KBM-7 (cell line): ENCODE data around the gene ARMC9.
A peak's percentile ranks its signal among the peaks of the same experiment; 100 is the strongest.

Experiments
- DNase-seq: peaks from one replicate; pipeline ENCODE4 v3.0.0-alpha.2; 2015
- in situ Hi-C: fragments of 300-500 bp; cut with MboI; formaldehyde crosslinking; loops from 2 replicates; pipeline ENCODE4 v1.14.3; 2020; ENCODE audit warnings: low sequenced_read_pairs, low pct_unique_long_range_greater_than_20kb, mixed read lengths

The ARMC9 gene

DNA sequence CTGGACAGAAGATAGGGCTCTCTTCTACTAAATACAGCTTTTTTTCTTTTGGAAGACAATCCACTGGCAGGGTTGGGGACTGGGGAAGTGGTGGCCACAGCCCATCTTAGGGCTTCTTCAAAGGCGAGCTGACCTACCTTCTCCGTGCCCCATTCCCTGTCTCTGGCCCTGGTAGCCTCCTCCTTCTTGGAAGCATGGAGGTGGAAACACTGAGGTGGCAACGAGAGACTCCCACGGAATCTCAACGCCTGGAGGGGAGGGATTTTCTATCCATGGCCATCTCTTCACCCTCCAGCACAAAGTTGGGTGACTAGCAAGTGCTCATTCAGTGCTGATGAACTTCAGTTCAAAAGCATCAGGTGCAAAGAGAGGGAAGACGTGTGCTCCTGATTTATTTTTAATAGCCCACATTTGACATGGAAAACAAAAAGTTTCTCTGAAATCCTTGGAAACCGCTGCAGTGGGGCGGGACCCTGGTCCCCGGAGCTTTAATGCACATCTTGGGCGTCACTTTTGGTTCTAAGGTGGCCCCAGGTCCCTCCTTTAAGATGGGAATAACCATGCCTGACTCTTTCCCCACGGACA, 633 bp upstream of the ARMC9 start:
- in situ Hi-C loops: no loop called here
- no peak for DNase-seq

DNA sequence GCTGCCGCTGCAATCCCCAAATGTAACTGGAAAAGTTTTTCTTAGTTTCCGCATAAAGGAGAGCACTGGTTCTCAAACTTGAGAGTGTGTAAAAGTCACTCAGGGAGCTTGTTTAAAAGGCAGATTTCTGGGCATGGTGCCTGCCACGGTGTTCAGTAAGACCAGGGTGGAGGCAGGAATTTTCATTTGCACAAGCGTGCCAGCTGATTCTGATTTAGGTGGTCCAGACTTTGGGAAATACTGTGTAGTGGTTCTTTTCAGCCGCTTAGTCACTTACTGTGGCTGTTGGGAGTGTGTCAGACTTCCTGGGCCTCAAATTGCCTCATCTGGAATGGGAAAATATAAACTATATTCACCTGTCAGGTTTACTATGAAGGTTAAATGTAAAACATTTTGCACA, 788 bp downstream of the ARMC9 start:
- in situ Hi-C loops: no loop called here
- no peak for DNase-seq

DNA sequence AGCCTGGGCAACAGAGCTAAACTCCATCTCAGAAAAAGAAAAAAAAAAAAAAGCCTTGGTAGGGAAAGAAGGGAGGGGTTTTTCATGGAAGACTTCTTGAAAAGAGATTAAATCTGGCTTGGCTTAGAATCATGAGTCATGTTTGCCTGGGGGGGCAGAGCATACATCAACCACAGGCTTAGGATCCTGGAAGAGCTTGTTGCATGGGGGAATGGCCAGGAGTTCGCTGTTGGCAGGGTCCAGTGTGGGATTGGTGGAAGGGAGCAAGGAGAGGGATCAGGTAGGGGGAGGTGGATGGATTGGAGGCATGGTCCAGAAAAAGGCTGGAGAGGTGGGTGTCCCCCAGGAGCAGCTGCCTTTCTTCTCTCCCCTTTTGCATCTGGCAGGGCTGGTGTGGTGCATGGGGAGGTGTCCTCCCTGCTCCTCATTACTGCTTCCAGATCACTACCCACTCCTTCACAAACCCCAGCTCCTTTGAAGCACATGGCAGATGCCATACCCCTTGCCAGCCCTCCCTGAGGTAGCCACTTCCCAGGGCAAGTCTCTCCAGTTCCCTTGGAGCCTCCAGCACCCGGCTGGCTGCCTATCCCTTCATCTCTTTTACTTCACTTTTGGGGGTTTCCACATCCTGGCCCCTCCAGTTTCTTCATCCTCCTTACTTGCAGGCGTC, 2.5 kb downstream of the ARMC9 start:
- DNase-seq: no peak
- in situ Hi-C loops: no loop called here

GRCh38 chr2:231201475-231201814, 3.0 kb downstream of the ARMC9 start:
- in situ Hi-C loops: no loop called here
- DNase-seq: no peak

GRCh38 chr2:231203087-231203486, 4.7 kb downstream of the ARMC9 start:
- no peak for DNase-seq
- in situ Hi-C loops: no loop called here

GRCh38 chr2:231204146-231204545, 5.7 kb downstream of the ARMC9 start:
- DNase-seq: no peak
- in situ Hi-C loops: no loop called here

- no peak for DNase-seq
- in situ Hi-C loops: no loop called here
Observed at GRCh38 chr2:231204581-231204980, 6.2 kb downstream of the ARMC9 start.

- DNase-seq: no peak
- in situ Hi-C loops: no loop called here
Observed at GRCh38 chr2:231207734-231208133, 9.3 kb downstream of the ARMC9 start.

- in situ Hi-C loops: no loop called here
- no peak for DNase-seq
Observed at GRCh38 chr2:231210782-231211181, 12.4 kb downstream of the ARMC9 start.

DNA sequence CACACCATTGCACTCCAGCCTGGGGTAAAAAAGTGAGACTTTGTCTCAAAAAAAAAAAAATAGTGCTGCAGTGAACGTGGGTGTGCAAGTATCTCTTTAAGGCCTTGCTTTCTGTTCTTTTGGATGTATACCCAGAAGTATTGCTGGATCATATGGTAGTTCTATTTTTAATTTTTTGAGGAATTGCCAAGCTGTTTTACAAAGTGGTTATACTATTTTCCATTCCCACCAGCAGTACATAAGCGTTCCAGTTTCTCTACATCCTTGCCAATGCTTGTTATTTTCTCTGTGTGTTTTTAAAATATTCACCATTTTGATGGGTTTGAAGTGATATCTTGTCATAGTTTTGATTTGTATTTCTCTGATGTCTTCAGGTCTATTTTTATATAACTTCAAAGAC, 13.1 kb downstream of the ARMC9 start:
- no peak for DNase-seq
- in situ Hi-C loops: no loop called here

DNA sequence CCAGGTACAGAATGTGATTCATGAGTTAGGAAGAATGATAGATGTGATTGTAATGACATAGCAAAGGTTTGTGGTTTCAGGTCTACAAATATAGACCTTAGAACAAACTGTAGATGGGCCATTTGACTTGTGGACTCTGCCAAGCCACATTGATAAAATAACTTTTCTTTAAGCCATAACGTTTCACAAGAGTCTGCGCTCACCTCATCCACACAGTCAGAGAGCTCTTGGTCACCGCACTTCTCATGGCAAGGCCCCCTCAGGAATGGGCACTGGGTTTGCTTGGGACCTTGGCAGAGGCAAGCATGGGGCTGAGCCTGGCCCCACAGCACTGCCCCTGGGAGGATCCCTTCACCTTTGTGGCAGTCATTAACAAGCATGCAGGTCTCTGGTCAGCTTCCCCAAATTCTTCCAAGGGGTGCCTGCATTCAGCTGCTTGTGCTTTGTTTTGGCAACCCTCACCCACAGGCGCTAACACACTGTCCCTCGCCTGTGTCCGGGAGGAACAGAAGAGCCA, 14.0 kb downstream of the ARMC9 start:
- no peak for DNase-seq
- in situ Hi-C loops: no loop called here

DNA sequence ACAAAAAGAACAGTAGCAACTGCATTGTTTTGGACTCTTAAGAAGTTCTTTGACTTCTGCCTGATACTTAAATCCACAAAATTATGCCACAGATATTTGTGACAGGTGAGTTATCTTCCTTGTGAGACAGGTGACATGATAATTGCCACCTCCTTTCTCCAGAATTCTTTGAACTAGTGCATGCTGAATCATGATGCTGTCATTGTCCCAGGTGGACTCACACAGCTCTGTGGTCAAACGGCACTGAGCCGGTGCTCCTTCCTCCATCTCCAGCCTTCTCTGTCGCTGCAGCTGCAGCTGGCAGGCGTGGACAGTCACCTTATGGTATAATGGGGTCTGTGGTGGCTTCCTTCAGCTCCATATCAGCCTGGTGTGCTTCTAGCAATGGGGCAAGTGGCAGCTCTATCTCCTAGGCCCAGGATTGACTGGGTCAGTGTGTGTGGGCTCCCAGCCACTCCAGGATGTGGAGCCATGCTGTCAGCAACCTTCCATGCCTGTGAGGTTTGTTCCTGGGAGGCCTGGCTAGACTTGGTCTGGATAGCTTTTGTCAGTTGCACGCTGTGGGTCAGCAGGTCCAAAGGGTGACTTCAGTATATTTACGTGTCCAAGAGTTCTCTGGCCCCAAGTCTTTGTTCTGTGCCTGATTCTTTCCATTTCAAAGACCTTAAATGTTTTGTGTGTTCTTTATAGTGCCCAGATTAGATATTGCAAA, 15.7 kb downstream of the ARMC9 start:
- no peak for DNase-seq
- in situ Hi-C loops: no loop called here

- no peak for DNase-seq
- in situ Hi-C loops: no loop called here
Observed at GRCh38 chr2:231218366-231218765, 19.9 kb downstream of the ARMC9 start.

- DNase-seq: no peak
- in situ Hi-C loops: no loop called here
Observed at GRCh38 chr2:231219289-231219688, 20.9 kb downstream of the ARMC9 start.

DNA sequence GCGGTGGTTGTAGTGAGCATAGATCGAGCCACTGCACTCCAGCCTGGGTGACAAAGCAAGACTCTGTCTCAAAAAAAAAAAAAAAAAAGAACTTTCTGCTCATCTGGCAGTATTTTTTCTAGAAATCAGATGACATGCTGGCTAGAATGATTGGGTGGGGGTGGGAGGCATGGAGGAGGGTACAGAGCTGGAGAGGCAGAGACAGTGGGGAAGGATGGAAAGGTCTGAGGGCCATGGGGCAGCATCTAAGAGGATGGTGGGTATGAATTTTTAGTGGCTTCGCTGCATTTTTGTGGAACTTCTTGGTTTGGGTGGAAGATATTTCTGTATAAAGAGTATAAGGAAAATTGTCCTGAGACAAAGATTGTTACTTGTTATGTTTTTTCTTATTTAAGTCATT, 23.3 kb downstream of the ARMC9 start:
- in situ Hi-C loops: no loop called here
- no peak for DNase-seq

GRCh38 chr2:231222318-231223000, 24.0 kb downstream of the ARMC9 start:
- DNase-seq: no peak
- in situ Hi-C loops: no loop called here

- no peak for DNase-seq
Observed at GRCh38 chr2:231223001-231223375, 24.6 kb downstream of the ARMC9 start.

DNA sequence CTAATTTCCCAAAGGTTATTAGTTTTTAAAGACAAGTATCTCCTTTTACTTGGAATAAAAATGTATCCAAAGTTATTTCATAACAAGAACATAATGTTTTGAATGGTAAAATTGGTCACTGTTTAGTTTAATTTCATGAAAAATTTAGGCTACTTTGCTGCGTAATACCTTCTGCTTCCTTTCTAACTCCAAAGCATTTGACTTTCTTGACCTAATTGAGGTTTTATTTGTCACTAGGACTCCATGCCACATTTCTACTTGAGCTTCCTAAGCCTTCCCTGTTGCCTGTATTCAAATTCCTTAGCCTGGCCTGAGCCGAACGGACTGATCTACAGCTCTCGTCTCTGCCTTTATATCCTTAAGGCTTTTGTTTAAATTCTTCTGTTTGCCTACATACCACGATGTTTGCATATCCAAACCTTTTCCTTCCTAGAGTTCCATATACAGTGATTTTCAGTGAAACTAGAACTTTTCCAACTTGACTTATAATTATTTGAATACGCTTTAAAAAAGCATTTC, 25.1 kb downstream of the ARMC9 start:
- in situ Hi-C loops: no loop called here
- DNase-seq: no peak

More at GRCh38 chr2:231223001-231223375, 24.6 kb downstream of the ARMC9 start:
- in situ Hi-C loops: no loop called here

GRCh38 chr2:231227310-231228162, 29.1 kb downstream of the ARMC9 start:
- peak; percentile 85 for DNase-seq
- in situ Hi-C loops: no loop called here
